Activated CD8-positive, alpha-beta memory T cell treated with anti-CD3 and anti-CD28 coated beads, Interleukin-2, amount 50 U/mL, for 1 hour (primary cell): ENCODE results near the gene CCDC192.
"Not testable (repeated sequence)": the region's sequence is repeated elsewhere in the genome, so short reads cannot be mapped to it uniquely, and the experiment has no call there.

Experiments used
- DNase-seq: peaks from one replicate; pipeline ENCODE4 v3.0.0-alpha.2; 2020; ENCODE audit errors: extremely low read depth

Gene CCDC192

GRCh38 chr5:127762412-127762811 is 59.2 kb downstream of the CCDC192 start:
- no peak for DNase-seq

- DNase-seq, result no peak
Measured at GRCh38 chr5:127766676-127767335, 63.6 kb downstream of the CCDC192 start.

GRCh38 chr5:127769386-127769785 is 66.2 kb downstream of the CCDC192 start:
- no peak for DNase-seq

GRCh38 chr5:127770272-127770671 is 67.1 kb downstream of the CCDC192 start:
- no peak for DNase-seq

- no peak for DNase-seq
Measured at GRCh38 chr5:127772531-127772930, 69.3 kb downstream of the CCDC192 start.

- no peak for DNase-seq
Measured at GRCh38 chr5:127774221-127774620, 71.0 kb downstream of the CCDC192 start.

- no peak for DNase-seq
Measured at GRCh38 chr5:127776477-127776876, 73.3 kb downstream of the CCDC192 start.

GRCh38 chr5:127777957-127778356 is 74.8 kb downstream of the CCDC192 start:
- no peak for DNase-seq

- DNase-seq, result not testable (repeated sequence)
Measured at GRCh38 chr5:127782450-127782849, 79.3 kb downstream of the CCDC192 start.

- DNase-seq, result no peak
Measured at GRCh38 chr5:127785098-127785927, 82.1 kb downstream of the CCDC192 start.

- DNase-seq, result no peak
Measured at GRCh38 chr5:127791439-127791838, 88.2 kb downstream of the CCDC192 start.

GRCh38 chr5:127791908-127792307 is 88.7 kb downstream of the CCDC192 start:
- DNase-seq, result not testable (repeated sequence)

- no peak for DNase-seq
Measured at GRCh38 chr5:127793052-127793451, 89.9 kb downstream of the CCDC192 start.

GRCh38 chr5:127793879-127794278 is 90.7 kb downstream of the CCDC192 start:
- DNase-seq, result no peak

- no peak for DNase-seq
Measured at GRCh38 chr5:127796211-127796610, 93.0 kb downstream of the CCDC192 start.

GRCh38 chr5:127799293-127799905 is 96.2 kb downstream of the CCDC192 start:
- DNase-seq, result no peak

- no peak for DNase-seq
Measured at GRCh38 chr5:127801751-127802476, 98.7 kb downstream of the CCDC192 start.

GRCh38 chr5:127802477-127802865 is 99.3 kb downstream of the CCDC192 start:
- DNase-seq, result no peak

- DNase-seq, result no peak
Measured at GRCh38 chr5:127804886-127805426, 101.8 kb downstream of the CCDC192 start.

- DNase-seq, result no peak
Measured at GRCh38 chr5:127805448-127805847, 102.3 kb downstream of the CCDC192 start.

- DNase-seq, result no peak
Measured at GRCh38 chr5:127806776-127807175, 103.6 kb downstream of the CCDC192 start.

GRCh38 chr5:127809533-127809932 is 106.3 kb downstream of the CCDC192 start:
- DNase-seq, result no peak
